HG03097 (cell line): ENCODE data around the gene MAP3K14.
"Not testable (repeated sequence)": the region's sequence is repeated elsewhere in the genome, so short reads cannot be mapped to it uniquely, and the experiment has no call there.

Experiments
- ATAC-seq: cut with Tn5 transposase; IDR thresholded peaks from one replicate; pipeline ENCODE4 v1.9.1; 2021; ENCODE audit not compliant: unreplicated experiment, low FRiP score

The MAP3K14 gene

DNA sequence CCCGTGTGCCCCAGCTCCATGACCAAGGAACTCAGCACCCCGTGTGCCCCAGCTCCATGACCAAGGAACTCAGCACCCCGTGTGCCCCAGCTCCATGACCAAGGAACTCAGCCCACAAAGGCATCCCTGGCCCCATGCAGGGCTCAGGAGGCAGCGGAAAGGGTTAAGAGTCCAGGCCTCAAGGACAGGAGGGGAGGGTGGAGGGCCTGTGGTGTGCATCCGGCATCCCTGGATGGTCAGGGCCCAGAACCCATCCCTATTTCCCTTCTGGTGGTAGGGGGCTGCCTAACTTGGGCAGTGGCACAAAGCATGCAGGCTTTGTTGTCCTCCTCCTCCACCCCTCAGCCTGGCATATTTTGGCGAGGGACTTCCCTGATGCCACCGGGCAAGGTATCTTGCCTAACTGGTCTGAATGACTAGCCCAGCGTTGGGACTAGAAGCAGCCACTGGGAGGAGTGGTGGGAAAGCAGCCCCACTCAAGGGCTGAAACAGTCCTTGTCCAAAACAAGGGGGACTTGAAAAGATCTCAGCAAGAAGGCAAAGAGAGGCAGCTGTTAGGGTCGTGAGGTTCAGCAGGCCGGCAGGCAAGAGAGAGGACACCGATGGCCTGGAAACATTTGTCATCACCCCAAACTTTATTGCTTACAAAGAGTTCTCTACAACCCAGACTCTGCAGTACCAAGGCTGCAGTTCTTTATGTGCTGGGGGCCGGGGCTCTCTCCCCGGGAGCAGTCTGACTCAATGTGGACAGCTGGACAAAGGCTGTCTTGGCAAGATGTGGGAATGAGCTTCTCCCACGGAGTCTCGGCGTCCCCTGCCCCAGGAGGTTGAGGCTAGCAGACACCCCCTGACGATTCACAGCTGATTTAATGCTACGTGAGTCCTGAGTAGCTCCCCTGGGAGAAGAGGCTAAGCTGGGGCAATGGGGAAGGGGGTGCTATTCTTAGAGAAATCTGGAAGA, 54.0 kb downstream of the MAP3K14 start:
- no peak for ATAC-seq

DNA sequence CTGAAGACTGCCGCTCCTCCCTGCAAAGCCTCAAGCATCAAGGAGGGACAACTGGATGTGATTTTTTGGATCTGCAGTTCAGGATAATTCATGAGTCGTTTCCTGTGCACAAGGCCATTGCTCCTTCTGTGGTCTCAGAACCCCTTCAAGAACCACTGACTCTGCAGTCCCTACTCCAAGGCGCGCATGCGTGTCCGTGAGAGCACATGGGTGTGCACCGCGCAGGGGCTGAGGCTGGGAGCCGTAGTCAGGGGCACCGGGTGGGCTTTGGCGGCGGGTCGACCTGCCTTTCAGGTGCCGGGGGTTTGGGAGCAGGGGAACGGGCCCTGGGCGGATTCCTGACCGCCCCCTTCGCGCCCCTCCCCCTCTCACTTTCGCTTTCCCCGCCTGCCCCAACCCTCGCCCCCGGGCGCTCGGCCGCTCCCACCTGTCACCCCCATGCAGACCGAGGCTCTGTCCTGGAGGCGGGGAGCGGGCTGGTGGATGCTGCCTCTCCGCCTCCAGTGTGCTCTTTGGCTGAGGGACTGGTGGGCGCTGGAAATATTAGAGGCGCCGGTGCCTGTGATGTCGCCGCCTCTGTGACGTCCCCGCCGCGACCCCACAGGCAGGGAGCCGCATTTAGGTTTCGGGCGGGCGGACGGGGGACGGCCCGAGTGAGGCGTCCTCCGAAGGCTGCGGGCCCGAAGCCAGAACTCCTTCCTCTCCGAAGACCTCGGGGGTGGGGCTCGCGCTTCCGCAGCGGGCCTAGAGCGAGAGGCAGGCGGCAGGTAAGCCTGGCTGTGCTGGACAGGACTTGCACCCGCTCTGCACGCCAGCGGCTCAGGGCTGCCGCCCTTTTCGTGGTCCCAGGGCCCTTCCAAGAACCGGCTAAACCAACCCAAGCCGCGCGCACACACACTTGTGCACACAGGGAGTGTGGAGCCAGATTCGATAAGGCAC, 55.0 kb downstream of the MAP3K14 start, which contains the start of gene SPATA32:
TSS of gene SPATA32 (minus strand) at position 518 of the 939 bp plus-strand sequence. CDS start at position 440, 78 bp downstream.
- ATAC-seq = no peak

DNA sequence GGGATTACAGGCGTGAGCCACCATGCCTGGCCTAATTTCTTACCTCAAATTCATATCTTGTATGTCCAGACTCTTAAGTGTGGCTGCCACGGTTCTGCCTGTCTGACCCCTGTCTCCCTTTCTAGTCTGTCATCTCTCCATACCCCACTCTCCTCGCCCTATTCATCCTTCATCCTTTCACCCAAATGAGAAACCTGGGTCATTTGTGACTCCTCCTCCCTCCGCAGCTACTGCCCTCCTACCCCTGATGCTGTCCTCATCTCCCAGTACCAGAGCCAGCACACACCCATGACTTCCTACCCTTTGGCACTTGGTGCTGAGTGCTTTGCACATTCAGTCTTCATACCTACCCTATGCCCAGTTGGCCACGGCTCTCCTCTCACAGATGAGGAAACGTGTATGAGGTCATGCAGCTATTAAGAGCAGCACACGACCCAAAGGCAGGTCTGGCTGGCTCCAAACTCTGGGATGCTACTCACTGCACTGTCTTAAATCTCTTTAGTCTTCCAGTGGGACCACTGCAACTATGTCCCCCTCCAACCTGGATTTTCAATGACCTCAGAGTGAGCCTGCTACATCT, 56.5 kb downstream of the MAP3K14 start:
- ATAC-seq = no peak

DNA sequence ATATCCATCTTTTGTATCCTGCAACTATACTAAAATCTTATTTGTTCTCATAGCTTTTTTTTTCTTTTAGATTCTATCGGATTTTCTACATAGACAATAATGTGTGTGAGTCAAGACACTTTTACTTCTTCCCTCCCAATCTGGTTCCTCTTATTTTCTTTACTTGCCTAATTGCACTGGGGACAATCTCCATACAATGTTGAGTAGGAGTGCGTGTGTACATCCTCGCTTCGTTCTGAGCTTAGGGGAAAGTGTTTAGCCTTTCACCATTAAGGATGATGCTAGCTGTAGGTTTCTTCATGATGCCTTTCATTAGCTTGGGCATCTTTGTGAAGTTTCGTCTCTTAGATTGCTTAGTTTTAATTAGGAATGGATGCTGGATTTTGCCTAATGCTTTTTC, 57.8 kb downstream of the MAP3K14 start:
- no peak for ATAC-seq

DNA sequence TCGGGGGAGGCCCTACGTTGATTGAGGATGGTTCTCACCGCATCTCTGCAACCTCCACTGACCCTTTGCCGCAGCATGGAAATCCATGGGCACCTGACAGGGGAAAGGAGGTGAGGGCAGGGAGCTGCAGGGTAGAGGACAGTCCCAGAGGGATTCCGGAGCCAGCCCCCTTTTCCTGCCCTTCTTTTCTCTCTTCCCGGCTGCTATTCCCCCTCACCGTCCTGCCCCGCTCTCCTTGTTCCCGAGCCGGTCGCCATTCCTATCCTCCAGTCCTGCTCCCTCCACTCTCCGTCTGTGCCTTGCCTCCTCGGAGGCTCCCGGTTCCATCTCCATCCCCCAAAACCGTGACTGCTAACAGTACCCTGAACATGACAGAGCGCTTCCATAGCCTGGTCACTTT, 59.7 kb downstream of the MAP3K14 start:
- no peak for ATAC-seq

DNA sequence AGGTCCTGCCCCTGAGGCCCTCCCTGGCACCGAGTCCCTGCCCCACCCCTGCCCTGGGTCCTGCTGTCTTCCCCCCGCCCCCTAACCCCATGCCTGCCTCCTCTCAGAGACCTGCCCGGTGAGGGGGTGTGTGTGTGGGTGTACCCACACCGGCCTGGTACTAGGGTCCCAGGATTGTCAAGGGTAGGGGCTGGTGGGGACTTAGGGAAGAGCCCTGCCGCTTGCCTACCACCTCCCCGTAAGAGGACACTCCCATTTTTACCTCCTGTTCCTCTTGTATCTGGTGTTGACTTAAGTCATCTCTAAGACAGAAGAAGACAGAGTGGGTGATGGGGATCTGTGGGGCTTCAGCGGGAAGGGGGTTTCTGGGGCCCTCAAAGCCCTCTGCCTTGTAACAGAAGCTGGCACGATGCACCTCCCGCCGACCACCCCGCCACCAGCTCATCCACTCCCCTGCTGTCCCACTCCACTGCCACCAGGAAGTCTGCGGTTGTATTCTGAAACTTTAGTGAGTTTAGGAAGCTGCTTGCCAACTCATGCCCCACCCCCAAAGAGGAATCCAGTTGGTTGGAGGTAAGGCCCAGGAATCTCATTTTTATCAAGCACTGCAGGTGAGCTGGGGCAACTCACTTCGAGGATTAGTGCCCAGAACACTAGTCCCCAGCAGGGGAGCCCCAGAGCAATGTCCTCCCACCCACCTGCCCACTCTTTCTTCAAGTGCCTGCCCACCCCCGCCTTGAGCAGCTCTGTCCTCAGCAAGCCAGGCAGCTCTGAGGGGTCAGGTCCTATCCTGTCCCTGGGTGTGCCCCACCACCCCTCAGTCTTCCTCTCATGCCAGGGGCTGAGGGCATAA, 60.5 kb downstream of the MAP3K14 start:
- ATAC-seq = no peak

DNA sequence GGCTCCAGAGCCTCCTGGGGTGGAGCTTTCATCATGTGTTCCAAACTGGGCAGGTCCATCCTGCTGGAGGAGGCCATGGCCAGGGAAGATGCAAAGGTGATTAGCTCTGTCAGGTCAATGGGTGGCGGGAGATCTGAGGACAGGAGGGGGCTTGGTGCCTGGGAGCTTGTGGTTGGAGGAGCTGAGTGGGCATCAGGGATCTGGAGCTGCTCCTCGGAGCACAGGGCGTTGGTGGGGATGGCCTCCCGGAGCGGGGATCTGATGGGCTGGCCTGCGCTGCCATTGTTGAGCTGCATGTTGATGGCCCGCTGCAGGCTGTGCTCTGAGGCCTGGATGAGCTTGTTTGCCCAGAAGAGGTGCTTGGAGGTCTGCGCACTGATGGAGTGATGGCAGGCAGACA, 61.5 kb downstream of the MAP3K14 start:
- no peak for ATAC-seq

DNA sequence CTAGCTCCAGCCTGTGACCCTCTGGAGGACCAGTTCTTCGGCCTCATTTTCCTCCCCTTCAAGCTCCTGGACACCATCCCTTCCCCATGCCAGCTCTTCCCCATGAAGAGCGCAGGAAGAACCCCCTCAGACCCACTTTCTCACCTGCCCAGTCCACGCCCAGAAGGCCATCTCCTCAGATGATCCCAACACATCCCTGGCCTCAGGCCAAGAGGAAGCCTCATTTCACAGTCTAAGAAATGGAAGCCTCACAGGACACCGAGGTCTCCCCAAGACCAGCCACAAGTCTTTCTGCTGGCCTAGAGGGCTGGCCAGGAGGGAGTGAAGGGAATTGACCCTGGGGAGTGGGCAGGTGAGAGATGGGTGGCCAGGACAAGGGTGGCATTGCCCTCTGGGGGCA, 62.9 kb downstream of the MAP3K14 start:
- no peak for ATAC-seq

DNA sequence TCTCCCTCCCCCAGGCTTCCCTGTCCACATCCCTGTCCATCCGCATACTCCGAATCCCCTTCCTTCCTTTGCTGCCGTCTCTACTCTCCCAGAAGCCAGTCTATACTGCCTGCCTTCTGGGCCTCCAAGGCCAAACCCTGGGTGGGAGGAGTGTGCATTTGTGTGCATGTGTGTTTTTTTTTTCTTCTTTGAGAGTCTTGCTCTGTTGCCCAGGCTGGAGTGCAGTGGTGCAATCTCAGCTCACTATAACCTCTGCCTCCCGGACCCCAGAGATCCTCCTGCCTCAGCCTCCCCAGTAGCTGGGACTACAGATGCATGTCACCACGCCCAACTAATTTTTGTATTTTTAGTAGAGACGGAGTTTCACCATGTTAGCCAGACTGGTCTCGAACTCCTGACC, 63.6 kb downstream of the MAP3K14 start:
- not testable (repeated sequence) for ATAC-seq

DNA sequence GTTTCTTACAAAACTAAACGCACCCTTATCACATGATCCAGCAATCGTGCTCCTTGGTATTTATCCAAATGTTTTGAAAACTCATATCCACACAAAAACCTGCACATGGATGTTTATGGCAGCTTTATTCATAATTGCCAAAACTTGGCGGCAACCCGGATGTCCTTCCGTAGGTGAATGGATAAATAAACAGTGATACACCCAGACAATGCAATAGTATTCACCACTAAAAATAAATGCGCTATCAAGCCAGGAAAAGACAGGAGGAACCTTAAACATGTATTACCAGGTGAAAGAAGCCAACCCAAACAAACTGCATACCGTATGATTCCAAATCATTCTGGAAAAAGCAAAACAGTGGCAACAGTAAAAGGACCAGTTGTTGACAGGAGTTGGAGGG, 64.9 kb downstream of the MAP3K14 start:
- ATAC-seq = no peak

DNA sequence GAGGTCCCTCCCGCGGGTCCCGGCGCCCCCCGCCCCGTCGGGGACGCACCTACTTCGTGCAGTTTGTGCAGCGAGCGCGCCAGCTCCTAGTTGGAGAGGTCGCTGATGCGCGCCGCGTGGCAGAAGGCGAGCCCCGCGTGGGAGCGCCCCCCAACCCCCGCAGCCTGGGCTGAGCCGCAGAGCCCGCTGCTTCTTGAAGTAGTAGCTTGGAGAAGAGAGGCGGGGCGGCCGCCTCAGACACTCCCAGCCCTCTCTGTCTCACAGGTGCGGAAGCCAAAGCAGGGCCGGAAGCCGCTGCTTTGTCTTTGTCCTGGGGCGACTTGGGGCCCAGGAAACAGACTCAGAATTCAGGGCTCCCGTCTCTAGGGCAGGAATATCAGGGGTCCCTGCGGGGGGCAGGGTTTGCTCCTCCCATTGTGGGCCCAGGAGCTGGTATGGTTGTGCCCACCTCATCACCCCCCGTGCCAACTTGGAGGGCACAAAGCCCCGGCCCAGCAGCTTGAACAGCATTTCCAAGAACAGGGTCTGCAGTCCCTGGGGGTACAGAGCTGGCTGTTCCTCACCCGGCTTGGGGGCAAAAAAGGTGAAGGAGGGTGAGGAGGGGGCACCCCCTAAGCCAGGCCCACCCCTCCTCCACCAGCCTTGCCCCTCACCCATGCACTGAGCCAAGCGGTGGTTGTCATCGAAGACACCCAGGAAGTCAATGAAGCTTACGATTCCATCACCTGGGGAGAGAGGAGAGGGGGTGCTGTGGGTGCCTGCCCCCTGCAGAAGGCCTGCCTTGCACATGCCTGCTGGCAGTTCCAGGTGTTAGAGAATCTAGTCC, 68.5 kb downstream of the MAP3K14 start:
- ATAC-seq = no peak

DNA sequence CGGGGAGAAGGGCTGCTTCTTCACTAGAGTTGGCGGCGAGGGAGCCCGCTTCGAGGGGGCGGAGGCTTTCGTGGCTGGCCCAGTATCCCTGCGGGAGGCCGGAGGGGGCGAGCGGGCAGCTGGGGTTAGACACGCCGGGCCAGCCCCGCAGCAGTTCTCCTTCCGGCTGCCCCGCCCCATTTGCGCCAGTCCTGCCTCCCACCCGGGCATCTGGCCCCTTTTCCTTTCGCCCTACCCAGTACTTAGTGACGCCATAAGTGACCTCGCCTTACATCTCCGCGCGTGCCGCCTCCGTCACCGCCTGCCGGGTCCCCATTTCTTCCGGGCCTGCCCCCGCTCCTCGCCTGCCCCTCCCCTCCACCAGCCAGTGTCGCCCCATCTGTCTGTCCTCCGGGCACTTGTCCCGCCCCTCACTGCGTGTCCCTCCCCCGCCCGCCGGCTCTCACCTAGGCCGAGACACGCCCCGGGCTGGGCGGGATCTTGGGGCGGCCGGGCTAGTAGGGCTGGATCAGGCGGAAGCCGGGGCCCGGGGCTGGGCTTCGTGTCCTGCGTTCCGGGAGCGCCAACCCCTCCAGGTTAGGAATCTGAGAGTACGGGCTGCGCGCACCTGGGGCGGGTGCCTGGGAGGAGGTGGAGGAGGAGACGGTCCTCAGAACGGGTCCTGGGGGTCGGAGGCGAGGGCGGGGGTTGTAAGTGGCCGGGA, 69.2 kb downstream of the MAP3K14 start:
- ATAC-seq = peak; percentile 60

DNA sequence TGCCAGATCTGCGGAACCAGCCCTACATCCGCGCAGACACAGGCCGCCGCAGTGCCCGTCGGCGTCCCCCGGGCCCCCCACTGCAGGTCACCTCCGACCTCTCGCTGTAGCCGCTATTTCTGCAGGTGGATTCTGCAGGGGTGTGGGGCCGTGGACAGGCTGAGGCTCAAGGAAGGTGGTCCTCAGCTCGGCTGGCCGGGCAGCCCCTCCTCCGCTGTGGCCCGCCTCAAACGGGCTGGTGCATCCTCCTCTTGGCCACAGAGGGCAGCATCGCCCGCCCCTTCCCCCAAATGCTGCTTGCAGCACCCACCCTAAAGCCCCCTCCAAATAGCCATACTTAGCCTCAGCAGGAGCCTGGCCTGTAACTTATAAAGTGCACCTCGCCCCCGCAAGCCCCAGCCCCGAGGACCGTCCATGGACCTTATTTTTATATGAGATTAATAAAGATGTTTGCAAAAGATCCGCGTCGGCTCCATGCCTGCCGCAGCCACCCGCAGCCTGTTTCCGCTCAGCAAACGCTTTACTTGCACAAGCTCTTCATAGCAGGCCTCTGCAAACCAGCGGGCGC, 69.9 kb downstream of the MAP3K14 start:
- no peak for ATAC-seq

DNA sequence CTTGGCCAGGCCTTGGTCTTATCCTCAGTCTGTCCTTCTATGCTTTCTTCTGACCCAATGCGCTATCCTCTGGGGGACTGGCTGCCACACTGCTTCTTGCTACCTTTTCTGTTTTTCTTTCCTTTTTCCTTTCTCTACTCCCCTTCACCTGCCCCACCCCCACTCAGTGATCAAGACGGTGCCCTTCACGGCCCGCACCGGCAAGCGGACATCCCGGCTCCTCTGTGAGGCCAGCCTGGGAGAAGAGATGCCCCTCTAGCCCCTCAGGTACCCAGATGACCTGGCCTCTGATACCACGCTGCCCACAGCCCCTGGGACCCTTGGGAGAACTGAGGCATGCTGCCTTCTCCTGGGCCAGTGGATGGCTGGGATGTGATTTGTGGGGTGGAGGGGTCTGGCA, 70.5 kb downstream of the MAP3K14 start:
- ATAC-seq = no peak

DNA sequence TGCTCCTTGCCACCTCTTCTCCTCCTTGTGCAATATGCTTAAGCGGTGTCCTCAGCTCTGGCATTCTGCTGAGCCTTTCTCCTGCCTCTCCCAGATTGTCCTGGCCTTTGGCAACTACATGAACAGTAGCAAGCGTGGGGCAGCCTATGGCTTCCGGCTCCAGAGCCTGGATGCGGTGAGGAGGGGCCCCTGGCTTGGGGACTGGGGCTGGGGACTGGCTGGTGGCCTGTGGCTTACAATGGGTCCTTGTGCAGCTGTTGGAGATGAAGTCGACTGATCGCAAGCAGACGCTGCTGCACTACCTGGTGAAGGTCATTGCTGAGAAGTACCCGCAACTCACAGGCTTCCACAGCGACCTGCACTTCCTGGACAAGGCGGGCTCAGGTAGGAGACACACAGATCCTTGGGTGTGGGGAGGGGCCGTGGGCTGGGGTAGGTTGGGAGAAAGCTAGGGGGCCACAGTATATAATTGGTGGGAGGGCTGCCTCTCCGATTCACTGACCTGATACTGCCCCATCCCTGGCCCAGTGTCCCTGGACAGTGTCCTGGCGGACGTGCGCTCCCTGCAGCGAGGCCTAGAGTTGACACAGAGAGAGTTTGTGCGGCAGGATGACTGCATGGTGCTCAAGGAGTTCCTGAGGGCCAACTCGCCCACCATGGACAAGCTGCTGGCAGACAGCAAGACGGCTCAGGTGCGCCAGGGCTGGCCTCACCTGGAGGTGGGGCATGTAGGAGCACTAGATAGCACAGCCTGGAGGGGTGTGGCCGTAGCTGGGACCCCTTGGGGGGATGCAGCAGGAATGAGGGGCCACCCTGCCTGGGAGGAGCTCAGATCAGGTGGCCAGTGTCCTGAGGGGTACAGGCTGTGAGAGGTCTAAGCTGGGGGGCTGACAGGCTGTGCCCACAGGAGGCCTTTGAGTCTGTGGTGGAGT, 71.8 kb downstream of the MAP3K14 start:
- no peak for ATAC-seq

DNA sequence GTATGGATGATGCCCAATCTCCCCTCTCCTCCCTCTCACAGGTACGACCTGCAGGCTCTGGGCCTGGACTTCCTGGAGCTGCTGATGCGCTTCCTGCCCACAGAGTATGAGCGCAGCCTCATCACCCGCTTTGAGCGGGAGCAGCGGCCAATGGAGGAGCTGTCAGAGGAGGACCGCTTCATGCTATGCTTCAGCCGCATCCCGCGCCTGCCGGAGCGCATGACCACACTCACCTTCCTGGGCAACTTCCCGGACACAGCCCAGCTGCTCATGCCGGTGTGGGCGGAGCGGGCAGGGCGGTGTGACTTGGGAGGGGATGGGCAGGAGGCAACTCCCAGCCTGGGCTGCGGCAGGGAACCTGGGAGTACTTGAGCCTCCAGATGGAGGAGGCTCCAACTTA, 73.1 kb downstream of the MAP3K14 start:
- no peak for ATAC-seq

DNA sequence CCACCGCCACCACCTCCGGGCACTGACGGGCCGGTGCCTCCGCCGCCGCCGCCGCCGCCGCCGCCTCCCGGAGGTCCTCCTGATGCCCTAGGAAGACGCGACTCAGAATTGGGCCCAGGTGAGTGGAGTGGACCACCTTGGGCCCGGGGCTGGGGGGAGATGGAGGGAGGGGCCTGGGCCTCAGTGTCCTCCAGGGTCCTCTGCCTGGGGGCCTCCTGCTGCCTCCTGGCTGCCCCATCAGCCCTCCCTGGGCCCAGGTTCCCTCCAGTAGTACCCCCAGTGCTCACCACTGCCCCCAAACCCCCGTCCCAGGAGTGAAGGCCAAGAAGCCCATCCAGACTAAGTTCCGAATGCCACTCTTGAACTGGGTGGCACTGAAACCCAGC, 74.8 kb downstream of the MAP3K14 start:
- no peak for ATAC-seq
